Endothelial cell (in vitro differentiated cells): Measurements from ENCODE around the gene RBM12. TPM values are rescaled to one million over a fixed set of nuclear protein-coding genes. Genes with fewer than 3 reads are reported as not detected.

Source experiments
- DNase-seq: peaks from one replicate; pipeline ENCODE4 v3.0.0; 2021; ENCODE audit warnings: low spot score
- H3K27ac Mint-ChIP-seq: one replicate; pipeline ENCODE4 v1.8.0; 2021; ENCODE audit warnings: mixed read lengths, inconsistent platforms; ENCODE audit not compliant: unreplicated experiment
- H3K27me3 Mint-ChIP-seq: one replicate; pipeline ENCODE4 v1.8.0; 2021; ENCODE audit warnings: mild to moderate bottlenecking, moderate library complexity, mixed read lengths, inconsistent platforms; ENCODE audit not compliant: unreplicated experiment
- H3K36me3 Mint-ChIP-seq: one replicate; pipeline ENCODE4 v1.8.0; 2021; ENCODE audit warnings: mild to moderate bottlenecking, low read depth, mixed read lengths, inconsistent platforms; ENCODE audit not compliant: unreplicated experiment
- H3K4me1 Mint-ChIP-seq: one replicate; pipeline ENCODE4 v1.8.0; 2021; ENCODE audit warnings: mild to moderate bottlenecking, mixed read lengths, inconsistent platforms; ENCODE audit not compliant: unreplicated experiment
- H3K4me3 Mint-ChIP-seq: one replicate; pipeline ENCODE4 v1.8.0; 2021; ENCODE audit warnings: mild to moderate bottlenecking, mixed read lengths, inconsistent platforms; ENCODE audit not compliant: unreplicated experiment
- H3K9me3 Mint-ChIP-seq: one replicate; pipeline ENCODE4 v1.8.0; 2021; ENCODE audit warnings: mixed read lengths, inconsistent platforms; ENCODE audit not compliant: unreplicated experiment
- total RNA-seq: library from RNA; stranded (reverse); fragmentation: NEBNext Ultra II Directional; extraction: Animal tissue kit (Norgen Biotek cat#: 25700); gene quantifications from one replicate; pipeline ENCODE4 v1.2.1, GENCODE V29; 2021; ENCODE audit not compliant: unreplicated experiment
- TF ChIP-seq, protein P1 (sequence below): fragments of 200-600 bp; sonication (generic); IDR thresholded peaks from one replicate; pipeline ENCODE4 v1.5.0; 2021; ENCODE audit warnings: antibody characterized with exemption; ENCODE audit not compliant: unreplicated experiment

Gene RBM12
- total RNA-seq, 1 donor from 2014 or later = 121 TPM

DNA sequence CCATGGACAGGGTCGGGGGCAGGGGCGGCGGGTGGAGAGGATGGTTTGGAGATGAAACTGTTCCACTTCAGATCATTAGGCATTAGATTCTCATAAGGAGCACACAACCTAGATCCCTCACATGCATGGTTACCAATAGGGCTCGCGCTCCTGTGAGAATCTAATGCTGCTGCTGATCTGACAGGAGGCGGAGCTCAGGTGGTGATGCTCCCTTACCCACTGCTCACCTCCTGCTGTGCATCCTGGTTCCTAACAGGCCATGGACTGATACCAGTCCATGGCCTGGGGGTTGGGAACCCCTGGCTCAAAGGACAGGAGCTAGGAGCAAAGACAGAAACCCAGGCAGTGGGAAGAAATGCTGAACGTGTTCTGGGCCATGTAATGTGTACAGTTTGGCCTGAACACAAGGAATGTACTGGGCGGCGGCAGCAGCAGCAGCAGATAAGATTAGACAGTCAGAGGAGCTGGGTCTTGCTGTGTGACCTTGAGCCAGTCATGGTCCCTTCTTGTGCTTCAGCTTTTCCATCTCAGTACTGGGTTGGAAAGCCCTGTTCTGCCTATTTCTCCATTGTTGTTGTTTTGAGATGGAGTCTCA, 53.8 kb downstream of the RBM12 start:
- Mint-ChIP-seq H3K4me1 (peaks cover 4% of the 10 kb centered on the region), H3K36me3 (no peaks in the 10 kb centered on the region), H3K27ac (no peak overlapping the region), H3K9me3 (no peaks in the 10 kb centered on the region), H3K4me3 (no peak overlapping the region), H3K27me3 (peaks cover 4% of the 10 kb centered on the region)
- TF ChIP-seq, protein P1, sequence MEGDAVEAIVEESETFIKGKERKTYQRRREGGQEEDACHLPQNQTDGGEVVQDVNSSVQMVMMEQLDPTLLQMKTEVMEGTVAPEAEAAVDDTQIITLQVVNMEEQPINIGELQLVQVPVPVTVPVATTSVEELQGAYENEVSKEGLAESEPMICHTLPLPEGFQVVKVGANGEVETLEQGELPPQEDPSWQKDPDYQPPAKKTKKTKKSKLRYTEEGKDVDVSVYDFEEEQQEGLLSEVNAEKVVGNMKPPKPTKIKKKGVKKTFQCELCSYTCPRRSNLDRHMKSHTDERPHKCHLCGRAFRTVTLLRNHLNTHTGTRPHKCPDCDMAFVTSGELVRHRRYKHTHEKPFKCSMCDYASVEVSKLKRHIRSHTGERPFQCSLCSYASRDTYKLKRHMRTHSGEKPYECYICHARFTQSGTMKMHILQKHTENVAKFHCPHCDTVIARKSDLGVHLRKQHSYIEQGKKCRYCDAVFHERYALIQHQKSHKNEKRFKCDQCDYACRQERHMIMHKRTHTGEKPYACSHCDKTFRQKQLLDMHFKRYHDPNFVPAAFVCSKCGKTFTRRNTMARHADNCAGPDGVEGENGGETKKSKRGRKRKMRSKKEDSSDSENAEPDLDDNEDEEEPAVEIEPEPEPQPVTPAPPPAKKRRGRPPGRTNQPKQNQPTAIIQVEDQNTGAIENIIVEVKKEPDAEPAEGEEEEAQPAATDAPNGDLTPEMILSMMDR = no peak
- no peak for DNase-seq

DNA sequence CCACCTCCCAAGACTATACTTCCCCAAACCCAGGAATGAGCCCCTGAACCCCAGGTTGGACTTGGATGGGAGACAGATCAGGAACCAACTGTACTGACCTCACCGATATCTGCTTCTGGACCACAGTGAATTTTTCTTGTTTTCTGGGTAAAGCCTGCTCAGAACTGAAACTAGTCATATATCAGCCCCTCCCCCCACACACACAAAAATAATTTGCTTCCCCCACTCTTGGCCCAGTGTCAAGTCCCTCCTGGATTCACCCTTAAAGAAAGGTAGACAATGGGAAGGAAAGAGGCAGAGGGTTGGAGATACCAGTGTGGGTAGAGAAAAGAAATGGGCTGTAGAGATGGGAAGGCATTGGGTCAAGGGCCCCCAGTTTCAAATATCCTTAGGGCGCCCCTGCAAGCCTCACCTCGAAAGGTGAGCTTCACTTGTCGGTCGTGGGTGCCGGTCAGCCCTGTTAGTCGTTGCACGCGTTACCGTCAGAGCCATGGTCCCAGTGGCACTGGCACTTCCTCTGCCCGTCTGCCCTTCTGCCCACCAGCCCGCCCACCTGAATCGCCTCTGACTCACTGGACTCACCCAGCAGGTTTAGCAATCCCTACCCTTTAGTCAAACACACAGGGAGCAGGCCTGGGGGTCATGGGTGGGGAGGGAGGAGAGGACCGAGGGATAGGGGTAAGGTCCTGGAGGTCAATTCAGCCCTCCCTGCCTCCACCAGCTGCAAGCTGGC, 57.5 kb downstream of the RBM12 start:
- peaks cover 10% of the 10 kb centered on the region for H3K27me3 Mint-ChIP-seq
- no peak overlapping the region for H3K27ac Mint-ChIP-seq
- TF ChIP-seq, protein P1 = no peak
- no peak overlapping the region for H3K4me3 Mint-ChIP-seq
- peaks cover 3% of the 10 kb centered on the region for H3K36me3 Mint-ChIP-seq
- DNase-seq = no peak
- H3K4me1 Mint-ChIP-seq = peaks cover 2% of the 10 kb centered on the region
- H3K9me3 Mint-ChIP-seq = no peaks in the 10 kb centered on the region

DNA sequence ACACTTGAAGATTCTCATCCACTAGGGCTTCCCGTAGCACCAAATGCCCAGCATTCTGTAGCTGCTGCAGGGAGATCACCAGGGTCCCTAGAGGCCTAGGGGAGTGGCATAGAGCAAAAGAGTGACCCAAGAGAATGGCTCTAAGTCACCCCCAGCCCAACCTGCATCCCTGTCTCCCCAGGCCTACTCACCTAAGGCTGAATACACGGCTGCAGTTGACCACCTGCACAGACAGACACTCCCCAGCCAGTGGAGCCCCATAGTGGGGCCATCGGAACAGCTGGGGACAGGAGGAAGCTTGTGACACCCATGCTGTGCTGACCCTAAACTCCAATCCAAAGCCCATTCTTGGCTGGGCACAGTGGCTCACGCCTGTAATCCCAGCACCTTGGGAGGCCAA, 58.6 kb downstream of the RBM12 start:
- Mint-ChIP-seq H3K27me3 (peaks cover 11% of the 10 kb centered on the region), H3K9me3 (no peaks in the 10 kb centered on the region), H3K27ac (no peak overlapping the region), H3K4me1 (peaks cover 2% of the 10 kb centered on the region), H3K4me3 (no peak overlapping the region), H3K36me3 (peaks cover 3% of the 10 kb centered on the region)
- DNase-seq = no peak
- TF ChIP-seq, protein P1 = no peak

DNA sequence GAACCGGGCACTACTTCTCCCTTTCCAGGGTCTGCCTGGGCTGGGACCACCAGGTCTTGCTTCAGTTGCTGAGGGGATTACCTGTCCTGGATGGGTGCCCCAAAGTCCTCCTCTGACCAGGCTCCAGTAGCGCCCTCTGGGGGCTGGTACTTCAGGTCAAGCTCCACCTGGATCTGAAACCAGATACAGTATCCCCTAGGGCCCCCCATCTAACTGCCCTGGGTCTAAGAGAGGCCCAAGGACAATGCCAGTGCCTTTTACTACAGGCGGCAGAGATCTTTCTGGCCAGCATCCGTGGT, 60.3 kb downstream of the RBM12 start:
- H3K27me3 Mint-ChIP-seq = peaks cover 16% of the 10 kb centered on the region
- H3K36me3 Mint-ChIP-seq = peaks cover 3% of the 10 kb centered on the region
- TF ChIP-seq, protein P1 = no peak
- peaks cover 2% of the 10 kb centered on the region for H3K4me1 Mint-ChIP-seq
- no peaks in the 10 kb centered on the region for H3K9me3 Mint-ChIP-seq
- H3K27ac Mint-ChIP-seq = no peak overlapping the region
- H3K4me3 Mint-ChIP-seq = no peak overlapping the region
- peak; percentile 43 for DNase-seq

DNA sequence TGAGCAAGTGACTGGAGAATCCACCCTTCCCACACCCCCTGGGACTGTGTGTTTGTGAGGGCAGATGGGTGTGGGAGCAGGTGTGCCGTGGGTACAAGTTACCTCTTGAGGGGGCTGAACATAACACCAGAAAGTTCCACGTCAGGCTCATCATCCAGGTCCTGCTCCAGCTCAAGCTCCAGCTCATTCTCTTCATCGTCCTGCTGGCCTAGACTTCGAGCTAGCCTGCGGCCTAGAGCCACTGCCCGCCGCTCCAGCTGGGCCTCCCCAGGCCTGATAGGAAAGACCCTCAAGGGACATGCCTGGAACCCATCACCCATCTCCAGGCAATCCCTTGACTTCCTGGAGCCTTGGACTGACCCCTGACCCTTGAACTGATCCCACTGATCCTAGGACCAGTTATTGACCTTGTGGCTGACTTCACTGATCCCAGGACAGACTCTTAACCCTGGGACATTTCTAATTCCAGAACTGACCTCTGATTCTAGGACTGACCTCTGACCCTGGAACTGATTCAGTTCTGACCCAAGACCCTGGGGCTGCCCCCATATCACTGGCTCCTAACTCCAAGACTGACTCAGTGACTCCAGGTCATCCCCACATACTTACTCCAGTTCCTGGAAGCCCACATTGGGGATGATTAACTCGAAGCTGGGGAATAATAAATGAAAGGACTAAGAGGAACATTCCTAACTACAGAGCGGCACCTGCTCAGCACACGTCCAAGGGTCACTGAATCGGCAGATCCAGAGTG, 60.8 kb downstream of the RBM12 start:
- Mint-ChIP-seq H3K27me3 (peaks cover 18% of the 10 kb centered on the region), H3K4me1 (peaks cover 2% of the 10 kb centered on the region), H3K9me3 (no peaks in the 10 kb centered on the region), H3K36me3 (peaks cover 3% of the 10 kb centered on the region), H3K4me3 (no peak overlapping the region), H3K27ac (no peak overlapping the region)
- no peak for DNase-seq
- TF ChIP-seq, protein P1 = no peak
